GM19438 (cell line): ENCODE measurements around the gene CRYBA2.

Experiments
- ATAC-seq: cut with Tn5 transposase; IDR thresholded peaks from one replicate; pipeline ENCODE4 v1.9.1; 2021; ENCODE audit warnings: low read depth; ENCODE audit not compliant: unreplicated experiment

Gene CRYBA2

DNA sequence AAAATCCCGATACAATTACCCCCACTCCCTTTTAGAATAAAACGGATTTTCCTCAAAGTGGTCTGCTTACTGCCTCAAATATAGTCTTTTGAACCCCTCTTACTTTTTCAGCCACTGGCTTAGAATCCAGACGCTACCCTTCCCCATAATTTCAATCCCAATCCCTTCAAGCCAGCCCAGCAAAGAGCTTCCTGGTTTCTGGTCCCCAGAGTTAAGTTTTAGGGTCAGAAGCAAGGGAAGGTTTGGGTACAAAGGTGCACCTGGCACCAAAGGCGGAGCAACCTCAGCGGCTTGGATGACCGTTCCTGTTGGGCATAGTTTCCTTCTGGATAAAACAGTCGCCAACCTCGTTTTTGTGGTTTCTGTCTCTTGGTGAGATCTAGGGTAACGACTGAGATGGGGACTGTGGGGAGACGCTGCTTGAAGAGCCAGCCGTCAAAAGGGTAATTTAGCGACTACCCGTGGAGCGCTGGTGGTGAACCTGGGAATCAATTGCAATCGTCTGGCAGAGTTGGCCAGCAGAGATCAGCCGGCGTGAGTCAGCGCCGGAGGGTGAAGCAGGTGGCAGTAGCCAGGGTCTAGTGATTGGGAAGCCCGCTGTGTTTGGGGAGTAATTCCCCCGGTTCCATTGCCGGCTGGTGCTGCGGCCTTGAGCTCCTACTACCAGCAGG, 9.8 kb downstream of the CRYBA2 start:
- ATAC-seq = no peak

DNA sequence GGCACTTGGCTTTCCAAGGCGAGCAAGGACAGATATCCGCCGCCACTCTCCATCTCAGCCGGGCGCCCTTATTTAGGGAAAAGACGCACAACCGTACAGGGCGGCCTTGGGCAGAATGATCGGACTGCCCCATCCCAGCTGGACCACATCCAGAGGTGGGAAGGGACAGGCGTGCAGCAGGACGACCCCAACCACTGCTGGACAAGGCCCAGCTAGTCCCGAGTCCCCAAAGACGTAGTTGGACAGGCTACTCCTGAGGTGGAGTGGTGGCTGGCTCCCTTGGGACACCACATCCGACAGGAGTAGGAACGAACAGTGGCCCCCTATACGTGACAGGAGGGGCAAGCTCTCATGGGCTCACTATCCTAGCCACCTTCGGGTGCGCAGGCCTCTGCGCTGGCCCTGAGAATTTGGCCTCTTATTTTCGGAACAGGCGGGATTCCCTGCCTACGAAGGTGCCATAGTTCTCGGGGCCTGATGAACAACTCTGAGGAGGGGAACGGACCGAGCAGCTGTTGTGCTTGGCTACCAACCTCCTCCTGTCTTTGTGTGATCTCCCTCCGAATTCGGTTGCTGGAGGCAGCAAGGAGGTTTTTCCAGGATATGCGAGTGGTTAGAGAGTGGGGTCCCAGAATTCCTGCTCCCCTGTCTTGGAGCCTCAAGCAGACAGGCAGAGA, 10.5 kb downstream of the CRYBA2 start:
- no peak for ATAC-seq

DNA sequence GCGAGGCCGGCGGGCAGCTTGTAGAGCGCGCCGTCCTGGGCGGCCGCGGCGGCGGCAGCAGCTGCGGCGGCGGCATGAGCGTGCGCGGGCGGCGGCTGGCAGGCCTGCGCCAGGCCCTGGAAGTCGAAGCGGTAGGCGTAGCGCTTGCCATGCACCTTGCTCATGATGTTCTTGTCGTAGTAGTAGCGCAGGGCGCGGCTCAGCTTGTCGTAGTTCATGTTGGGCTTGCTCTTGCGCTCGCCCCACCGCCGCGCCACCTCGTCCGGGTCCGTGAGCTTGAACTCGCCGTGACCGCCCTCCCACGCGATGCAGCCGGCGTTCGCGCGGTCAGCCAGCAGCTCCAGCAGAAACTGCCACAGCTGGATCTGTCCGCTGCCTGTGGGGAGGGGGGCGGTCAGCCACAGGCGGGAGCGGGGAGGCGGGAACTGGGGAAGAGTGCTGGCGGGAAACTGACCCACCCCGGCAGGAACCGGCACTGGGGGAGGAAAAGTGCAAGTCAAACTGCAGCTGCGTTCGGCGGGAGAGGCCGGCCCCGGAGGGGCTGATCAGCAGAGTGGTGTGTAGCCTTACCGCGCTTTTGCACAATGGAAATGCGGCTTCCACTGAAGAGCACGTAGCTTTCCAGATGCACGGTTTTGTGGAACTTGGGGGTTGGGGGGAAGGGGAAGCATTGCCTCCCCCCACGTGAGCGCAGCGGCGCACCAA, 11.2 kb downstream of the CRYBA2 start:
- no peak for ATAC-seq

DNA sequence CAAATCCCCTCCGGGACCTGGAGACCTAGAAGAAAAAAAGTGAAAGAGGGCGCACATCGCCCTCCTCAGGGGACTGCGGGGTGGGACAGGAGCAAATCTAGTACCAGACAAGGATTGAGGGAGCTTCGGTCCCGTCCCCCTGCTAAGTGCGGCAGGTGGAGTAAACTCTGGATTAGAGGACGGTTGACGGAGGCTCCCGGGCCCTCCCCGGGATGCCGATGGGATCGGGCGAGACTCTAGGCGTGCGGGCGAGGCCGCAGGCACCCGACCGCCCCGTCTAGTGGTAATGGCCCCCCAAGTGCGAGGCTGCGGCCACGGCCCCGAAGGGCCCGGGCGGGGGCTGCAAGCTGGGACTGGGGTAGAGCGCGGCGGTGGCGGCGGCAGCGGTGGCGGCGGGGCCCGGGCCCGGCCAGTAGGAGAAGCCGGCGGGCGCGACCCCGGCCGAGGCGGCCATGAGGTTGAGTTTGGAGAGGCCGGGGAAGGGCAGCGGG, 11.8 kb downstream of the CRYBA2 start:
- ATAC-seq = no peak

DNA sequence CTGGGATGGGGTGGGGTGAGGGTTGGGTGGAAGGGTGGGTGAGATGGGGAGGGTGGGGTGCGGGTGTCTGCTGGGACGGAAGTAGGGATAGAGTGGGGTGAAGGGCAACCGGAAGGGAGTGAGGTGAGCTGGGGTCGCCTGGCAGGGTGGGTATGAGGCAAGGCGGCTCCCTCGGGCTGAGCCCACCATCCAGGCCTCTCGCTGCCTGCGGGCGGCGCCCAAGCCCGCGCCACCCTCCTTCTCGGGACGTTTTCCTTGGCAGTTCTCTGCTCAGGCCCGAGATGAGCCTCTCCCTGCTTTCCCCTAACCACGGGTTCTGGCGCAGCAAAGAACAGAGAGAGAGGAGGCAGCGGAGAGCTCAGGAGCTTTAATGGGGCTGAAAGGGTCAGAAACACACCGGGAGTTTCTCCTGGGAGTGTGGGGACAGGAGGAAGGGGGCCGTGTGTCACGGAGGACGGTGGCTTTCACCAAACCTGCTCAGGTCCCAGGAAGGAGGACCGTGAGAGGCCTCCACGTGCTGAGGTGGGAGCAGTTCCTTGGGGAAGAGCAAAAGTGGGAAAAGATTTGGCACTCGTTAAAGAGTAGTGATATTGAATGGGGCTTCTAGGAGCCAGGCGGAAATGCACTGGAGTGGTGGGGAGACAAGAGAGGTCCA, 12.4 kb downstream of the CRYBA2 start:
- ATAC-seq = no peak

DNA sequence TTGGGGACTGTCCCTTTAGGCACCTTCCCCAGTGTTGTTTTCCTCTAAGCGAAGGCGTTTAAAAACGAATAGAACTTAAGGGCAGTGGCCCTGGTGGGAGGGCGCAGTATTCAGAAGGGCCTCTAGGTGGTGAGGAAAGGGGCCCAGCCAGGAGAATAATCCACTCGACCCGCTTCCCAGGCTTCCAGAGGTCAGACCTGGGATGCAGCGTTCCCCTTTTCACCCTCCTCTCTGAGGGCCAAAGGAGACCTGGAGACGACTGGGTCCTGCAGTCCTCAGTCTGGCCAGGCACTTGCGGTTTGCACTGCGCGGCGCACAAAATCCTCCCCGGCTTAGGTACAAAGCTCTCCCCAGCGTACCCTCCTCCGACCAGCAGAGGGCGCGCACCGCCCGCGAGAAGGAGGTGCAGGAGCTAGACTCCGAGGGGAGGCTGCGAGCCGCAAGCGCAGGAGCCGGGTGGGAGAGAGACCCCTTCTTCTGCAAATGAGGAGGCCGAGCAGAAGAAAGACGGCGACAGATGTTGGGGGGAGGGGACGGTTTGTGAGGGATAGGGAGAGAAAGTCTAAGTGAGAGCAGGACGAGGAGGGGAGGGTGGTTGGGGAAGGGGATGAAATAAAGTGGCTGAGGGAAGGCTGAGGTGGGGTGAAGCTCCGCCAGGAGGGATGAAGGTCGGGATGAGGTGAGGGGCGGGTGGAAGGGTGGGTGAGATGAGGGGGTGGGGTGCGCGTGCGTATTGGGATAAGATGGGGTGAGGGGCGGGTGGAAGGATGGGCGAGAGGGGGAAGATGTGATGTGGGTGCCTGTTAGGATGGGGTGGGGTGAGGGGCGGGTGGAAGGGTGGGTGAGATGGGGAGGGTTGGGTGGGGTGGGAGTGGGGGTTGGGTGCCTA, 13.1 kb downstream of the CRYBA2 start:
- ATAC-seq = peak; percentile 75

DNA sequence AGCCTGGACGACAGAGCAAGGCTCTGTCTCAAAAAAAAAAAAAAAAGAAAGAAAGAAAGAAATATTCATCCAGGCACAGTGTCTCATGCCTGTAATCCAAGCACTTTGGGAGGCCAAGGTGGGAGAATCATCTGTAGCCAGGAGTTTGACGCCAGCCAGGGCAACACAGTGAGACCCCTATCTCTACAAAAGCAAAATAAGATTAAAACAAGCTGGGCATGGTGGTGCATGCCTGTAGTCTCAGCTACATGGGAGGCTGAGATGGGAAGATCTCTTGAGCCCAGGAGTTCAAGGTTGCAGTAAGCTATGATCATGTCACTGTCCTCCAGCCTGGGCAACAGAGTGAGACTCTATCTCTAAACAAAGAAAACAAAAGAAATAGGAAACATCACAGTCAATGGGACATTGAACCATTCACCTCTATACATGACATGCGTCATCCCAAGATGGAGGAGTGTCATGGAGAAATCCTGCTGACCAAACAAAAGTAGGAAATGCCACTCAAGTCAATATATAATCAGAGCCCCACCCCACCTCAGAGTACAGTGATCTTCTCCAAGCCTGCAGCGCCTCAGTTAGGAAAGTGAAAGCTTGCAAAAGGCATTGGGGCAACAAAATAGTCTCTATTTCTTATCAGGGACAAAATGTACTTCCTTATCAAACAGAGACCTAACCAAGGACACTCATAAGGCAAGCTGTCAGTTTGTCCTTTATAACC, 18.0 kb downstream of the CRYBA2 start:
- ATAC-seq = no peak

DNA sequence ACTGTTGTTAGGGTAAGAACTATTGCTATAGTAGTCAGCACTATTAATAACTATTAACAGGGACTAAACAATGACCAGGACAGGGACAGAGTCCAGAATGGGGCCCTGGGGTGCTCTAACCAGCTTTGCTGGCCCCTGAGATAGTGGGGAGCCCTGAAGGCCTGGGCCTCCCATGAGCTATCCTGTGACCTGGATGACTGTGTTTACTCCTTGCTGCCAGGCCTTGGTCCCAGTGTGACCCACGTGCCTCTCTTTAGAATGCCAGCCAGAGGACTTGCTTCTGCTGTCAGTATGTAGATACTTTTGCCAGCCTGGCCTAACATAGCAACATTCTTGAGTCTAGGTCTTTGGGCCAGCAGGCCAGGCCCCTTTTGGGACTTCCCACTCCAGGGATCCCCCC, 22.3 kb downstream of the CRYBA2 start:
- ATAC-seq = no peak

DNA sequence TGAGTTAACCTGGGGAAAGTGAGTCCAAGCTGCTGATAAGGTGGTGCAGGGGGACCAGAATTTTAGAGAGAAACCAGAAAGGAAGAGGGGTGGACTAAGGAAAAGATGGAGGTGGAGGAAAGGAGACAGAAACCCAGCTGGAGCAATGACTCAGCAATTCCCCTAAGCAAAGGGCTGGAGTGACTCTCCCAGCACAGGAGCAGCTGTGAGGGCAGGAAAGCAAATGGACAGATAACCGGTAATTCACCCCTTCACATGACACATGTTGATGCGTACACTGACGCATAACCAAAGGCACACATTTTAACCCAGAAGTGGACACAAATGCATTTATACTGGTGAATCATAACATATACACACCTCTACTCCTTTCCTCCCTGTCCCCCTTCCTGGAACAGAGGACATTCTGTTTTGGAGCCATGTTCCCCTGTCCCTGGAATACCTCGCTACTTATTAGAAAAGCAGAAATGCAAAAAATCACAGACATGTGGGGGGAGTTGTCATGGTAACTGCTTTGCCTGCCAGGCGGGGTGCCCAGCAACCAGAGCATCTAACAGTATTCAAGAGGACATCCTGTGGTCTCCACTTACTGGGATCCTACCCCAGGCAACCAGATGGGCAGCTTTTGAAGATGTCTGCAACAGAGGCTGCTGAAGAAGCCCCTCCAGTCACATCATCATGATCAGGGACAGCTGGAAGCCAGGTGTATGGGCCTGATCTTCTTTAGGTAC, 29.0 kb downstream of the CRYBA2 start:
- ATAC-seq = no peak

DNA sequence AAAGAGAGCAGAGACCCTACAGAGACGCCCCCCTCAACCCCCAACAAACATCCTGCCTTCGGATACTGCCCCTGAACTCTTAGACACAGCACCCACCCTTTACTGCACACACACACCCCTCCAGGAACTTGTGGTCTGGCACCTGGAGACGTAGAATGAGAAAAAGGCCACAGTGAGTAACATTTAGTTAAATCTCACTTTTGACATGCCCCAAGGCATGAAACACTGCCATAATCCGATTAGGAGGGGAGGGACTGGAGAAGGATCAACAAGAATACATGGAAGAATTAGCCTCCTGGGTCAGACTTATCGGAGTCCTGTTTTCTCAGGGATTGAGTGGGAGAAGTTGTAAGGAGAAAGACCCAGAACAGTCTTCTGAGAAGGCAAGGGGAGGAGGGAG, 29.6 kb downstream of the CRYBA2 start:
- ATAC-seq = no peak

DNA sequence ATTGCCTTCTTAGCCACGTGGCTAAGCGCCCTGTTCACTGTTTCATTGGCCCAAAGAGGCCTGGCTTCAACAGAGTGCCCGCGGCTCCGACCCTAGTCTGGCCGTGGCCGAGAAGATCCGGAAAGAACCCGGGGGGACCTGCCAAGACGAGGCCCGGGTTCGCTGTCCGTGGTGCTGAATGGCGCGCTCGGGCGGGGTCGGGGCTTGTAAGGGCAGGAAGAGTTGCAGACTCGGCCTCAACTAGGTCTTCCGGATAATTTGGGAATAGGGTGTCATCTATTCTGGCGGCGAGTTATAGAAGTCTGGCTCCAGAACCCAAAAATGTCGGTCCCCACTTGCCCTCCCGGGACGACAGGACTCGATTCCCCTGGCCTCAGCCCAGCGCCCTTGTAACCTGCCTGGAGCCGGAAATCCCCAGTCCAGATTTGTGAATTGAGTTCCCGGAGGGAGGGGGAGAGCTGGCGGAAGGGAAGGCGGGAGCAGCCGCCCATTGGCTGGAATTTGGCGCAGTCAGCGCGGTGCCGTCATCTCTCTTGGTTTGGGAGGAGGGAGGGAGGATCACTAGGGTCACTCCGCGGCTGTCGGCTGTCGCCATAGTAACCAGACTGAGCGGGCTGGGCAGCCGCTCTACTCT, 30.2 kb downstream of the CRYBA2 start:
- ATAC-seq = no peak

DNA sequence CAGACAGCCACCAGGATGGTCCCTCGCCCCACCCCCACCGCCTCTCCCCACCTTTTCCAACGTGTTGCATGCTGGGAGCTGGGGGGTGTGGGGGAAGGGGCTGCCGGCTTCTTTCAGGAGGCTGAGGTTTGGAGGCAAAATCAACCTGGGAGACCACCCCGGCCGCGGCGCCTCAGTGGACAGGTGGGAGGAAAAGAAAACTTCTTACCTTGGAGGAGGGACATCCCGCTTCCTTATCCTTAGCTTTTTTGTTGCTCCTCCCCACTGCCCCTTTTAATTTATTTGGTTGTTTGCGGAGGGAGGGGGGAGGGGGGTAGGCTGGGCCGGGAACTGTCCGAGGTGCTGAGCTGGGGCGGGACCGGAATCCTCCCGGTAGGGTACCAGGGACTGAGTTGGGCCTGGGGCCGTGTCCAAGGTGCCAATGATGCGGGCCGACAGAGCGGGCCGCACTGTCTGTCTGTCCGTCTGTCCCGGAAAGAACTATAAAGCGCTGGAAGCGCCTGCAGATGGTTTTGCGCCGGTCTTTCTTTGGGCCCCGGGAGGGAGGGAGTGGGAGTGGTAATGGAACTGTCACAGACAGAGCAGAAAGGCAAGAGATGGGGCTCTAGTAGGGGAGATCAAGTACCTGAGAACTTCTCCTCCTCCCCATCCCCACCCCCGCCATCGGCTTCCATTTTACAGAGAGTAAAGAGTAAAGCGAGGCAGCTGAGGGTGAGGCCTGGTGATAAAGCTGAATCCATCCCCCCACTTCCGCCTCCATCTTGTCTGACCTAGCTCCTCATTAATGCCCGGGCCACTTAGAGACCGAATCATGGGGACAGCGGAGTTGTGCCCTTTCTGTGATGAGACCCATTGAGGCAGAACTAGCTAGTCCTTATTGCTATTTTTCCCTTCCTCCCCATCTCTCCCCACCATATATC, 31.3 kb downstream of the CRYBA2 start:
- no peak for ATAC-seq

DNA sequence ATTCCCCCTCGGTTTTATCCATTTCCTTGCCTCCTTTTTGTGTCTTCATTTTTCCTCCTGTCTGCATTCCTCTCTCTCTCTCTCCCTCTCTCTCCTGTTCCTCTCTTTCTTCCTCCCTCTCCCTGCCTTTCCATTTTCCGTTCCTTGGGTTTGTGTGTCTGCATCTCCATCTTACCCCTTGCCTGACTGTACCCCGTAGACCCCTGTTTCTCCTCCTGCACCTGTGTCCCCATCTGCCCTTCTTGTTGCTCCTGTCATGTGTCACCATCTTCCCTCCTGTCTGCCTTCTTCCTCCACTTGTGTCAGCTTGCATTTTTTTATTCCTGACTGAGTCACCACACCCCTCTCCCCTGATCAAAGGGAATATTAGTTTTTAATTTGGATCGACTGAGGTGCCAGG, 32.0 kb downstream of the CRYBA2 start:
- ATAC-seq = no peak

DNA sequence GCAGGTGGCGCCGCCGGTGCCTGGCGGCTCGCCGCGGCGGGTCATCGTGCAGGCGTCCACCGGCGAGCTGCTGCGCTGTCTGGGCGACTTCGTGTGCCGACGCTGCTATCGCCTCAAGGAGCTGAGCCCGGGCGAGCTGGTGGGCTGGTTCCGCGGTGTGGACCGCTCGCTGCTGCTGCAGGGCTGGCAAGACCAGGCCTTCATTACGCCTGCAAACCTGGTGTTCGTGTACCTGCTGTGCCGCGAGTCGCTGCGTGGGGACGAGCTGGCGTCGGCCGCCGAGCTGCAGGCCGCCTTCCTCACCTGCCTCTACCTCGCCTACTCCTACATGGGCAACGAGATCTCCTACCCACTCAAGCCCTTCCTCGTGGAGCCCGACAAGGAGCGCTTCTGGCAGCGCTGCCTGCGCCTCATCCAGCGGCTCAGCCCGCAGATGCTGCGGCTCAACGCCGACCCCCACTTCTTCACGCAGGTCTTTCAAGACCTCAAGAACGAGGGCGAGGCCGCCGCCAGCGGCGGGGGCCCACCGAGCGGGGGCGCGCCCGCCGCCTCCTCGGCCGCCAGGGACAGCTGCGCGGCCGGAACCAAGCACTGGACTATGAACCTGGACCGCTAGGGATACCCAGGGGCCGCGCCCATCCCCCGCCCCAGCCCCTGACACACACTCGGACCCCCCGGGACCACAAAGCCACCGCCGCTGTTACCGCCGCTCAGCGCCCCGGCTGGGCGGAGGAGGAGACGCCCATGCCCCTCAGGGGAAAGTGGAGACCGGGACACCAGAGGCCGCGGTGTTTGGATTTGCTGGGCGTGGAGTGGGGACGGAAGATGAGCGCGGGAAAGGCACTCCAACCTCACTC, 32.7 kb downstream of the CRYBA2 start:
- no peak for ATAC-seq

DNA sequence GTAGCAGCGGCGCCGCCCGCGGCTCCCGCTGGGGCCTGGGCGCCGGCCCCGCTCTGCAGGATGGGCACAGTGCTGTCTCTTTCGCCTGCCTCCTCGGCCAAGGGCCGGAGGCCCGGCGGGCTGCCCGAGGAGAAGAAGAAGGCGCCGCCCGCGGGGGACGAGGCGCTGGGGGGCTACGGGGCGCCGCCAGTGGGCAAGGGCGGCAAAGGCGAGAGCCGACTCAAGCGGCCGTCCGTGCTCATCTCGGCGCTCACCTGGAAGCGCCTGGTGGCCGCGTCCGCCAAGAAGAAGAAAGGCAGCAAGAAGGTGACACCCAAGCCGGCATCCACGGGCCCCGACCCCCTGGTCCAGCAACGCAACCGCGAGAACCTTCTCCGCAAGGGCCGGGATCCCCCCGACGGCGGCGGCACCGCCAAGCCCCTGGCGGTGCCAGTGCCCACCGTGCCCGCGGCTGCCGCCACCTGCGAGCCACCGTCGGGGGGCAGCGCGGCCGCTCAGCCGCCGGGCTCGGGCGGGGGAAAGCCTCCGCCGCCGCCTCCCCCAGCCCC, 33.4 kb downstream of the CRYBA2 start:
- no peak for ATAC-seq

DNA sequence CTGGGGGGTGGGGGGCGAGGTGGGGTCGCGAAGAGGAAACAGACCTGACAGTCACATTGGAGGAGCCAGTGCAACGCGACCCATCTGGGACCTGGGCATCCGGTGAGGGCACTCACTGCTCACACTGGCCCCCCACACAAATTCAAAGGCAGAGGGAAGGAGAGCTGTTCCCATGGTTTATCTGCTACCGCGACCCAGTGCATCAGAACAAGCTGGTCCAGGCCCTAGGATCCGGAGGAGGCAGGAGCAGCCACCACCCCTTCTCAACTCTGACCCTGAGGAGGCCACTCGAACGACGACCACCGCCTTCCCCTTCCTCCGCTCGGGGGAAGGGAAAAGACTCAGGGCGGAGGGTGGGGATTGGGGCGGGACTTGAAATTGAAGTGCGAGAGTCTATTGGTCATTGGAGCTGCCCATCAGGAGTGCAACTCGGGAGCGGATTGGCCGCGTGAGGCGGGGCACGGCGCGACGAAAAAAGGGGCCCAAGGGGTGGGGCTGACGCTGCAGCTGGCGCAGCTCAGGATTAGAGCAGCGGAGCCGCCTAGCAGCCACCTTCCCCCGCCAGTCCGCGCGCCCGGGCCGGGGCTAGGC, 34.0 kb downstream of the CRYBA2 start, which contains the start of gene CDK5R2:
CDK5R2 (plus strand) TSS at position 526 of the 591 bp plus-strand sequence. CDS start 155 bp downstream, outside the sequence.
- ATAC-seq = peak; percentile 97
